NCI-H510A treated with DMSO at 0.1 percent for 48 hours (cell line): ENCODE results near the gene FMN1.

Experiments
- DNase-seq: peaks from one replicate; lab custom pipeline; 2025; lab: John Stamatoyannopoulos, UW

Gene FMN1

GRCh38 chr15:32718821-32719716 is 475.4 kb downstream of the FMN1 start:
- DNase-seq, result no peak

DNA sequence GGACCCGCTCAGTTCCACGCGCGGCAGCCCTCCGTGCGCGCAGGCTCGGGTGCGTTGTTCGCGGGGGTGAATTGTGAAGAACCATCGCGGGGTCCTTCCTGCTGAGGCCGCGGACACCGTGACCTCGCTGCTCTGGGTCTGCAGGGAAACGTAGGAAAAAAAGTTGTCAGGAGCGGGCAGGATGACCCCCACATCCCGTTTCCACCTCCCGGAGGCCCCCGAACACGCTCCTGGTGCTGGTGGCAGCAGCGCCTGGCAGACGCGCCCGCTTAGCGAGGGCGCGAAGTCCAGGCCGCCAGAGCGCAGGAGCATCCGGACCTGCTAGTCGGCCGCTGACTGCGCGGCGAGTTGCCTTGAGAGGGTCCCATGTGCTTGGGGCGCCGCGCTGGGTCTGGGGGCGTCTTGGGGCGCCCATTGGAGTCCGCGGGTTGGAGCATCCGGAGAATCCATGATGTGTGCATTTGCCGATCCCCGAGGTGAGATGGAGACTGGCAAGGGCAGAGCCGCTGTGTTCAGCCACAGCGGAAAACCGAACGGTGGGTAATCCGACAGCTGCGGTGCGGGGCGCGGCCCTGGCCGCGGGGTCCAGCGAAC is 476.2 kb downstream of the FMN1 start:
- DNase-seq, result no peak

DNA sequence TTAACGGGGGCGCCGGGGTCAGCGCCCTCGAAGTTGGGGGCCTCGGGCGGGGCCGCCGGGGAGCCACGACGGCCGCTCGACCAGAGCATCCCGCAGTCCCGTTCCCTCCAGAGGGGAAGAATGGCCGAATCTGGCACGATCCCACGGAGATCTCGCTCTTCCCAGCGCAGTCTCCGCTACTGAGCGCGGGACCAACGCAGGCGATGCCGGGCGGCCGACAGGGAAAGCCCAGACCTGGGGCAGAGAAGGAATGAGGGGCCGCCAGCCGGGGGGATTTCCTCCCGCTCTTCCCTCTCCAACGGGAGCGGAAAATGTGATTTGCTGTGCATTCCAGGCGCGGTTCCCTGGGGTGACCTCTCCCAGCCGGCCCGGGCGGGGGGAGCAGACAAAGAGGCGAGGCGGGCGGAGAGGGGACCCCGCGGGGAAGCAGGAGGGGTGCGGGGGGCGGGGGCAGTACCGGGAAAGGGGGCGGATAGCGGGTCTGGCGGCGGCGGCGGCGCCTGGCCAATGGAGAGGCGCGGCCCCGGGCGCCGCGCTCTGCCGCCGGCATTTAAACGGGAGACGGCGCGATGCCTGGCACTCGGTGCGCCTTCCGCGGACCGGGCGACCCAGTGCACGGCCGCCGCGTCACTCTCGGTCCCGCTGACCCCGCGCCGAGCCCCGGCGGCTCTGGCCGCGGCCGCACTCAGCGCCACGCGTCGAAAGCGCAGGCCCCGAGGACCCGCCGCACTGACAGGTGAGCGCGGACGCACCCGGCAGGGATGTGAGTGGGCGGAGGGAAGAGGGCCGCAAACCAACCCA is 476.9 kb downstream of the FMN1 start, which contains the start of gene GREM1:
GREM1 (plus strand) TSS at position 579 of the 801 bp plus-strand sequence. CDS start 12,687 bp downstream, outside the sequence.
- DNase-seq, result no peak

GRCh38 chr15:32716915-32717425 is 477.5 kb downstream of the FMN1 start:
- no peak for DNase-seq

- DNase-seq, result no peak
Measured at GRCh38 chr15:32716216-32716914, 478.1 kb downstream of the FMN1 start.
